Muscle of back (tissue), 13 donors: ENCODE measurements around the gene HTR1D. TPM values are rescaled to one million over a fixed set of nuclear protein-coding genes. Genes with fewer than 3 reads are reported as not detected.
"Not testable (repeated sequence)": the region's sequence is repeated elsewhere in the genome, so short reads cannot be mapped to it uniquely, and the experiment has no call there.

ENCODE experiments used
- DNase-seq, 3 donors: peaks; one replicate each; pipeline versions ENCODE4 v3.0.0 to v3.0.0-alpha.2; 2013
- long read RNA-seq, 9 donors: transcript quantifications; one replicate each; lab custom pipeline, GENCODE V29; 2026
- polyA plus RNA-seq, 10 donors: library from polyadenylated mRNA; unstranded; fragments of 120-200 nt; gene quantifications; one replicate each; pipeline ENCODE4 v1.2.1, GENCODE V29; 2013; ENCODE audit not compliant: insufficient read length in 10 of 10

The HTR1D gene
- polyA plus RNA-seq: under 1 TPM in 3 of 10 donors, not detected in 7; 0.08 to 0.14 (median 0.10) TPM
- long read RNA-seq, donor 1: 0 reads
- long read RNA-seq, donor 2: 0 reads
- long read RNA-seq, donor 3, partial matches to known transcripts: 0 of 4 reads
- long read RNA-seq, donor 3, other reads (novel, unspliced or antisense): 0 of 4 reads
- long read RNA-seq, donor 4, partial matches to known transcripts: 0 of 1 reads
- long read RNA-seq, donor 4, other reads (novel, unspliced or antisense): 0 of 1 reads
- long read RNA-seq, donor 5, partial matches to known transcripts: 0 of 2 reads
- long read RNA-seq, donor 5, other reads (novel, unspliced or antisense): 0 of 2 reads
- long read RNA-seq, donor 6, partial matches to known transcripts: 0 of 1 reads
- long read RNA-seq, donor 6, other reads (novel, unspliced or antisense): 0 of 1 reads
- long read RNA-seq, donor 7: 0 reads
- long read RNA-seq, donor 8: 0 reads
- long read RNA-seq, donor 9: 0 reads

- peak in 1 of 3 donors; percentile 44 for DNase-seq
These were observed at the start of gene HTR1D for GRCh38 chr1:23217421-23218115. Gene HTR1D (minus strand): TSS chr1:23217502. CDS start chr1:23194219, 23,283 bp downstream.

GRCh38 chr1:23263380-23263887, 46.1 kb upstream of the HTR1D start:
- no peak for DNase-seq

DNA sequence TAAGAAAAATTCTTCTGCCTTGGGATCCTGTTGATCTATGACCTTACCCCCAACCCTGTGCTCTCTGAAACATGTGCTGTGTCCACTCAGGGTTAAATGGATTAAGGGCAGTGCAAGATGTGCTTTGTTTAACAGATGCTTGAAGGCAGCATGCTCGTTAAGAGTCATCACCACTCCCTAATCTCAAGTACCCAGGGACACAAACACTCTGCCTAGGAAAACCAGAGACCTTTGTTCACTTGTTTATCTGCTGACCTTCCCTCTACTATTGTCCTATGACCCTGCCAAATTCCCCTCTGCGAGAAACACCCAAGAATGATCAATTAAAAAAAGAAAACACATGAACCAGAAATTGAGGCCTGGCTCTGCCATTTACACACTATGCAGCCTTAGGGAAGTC, 40.8 kb upstream of the HTR1D start:
- not testable (repeated sequence) for DNase-seq

DNA sequence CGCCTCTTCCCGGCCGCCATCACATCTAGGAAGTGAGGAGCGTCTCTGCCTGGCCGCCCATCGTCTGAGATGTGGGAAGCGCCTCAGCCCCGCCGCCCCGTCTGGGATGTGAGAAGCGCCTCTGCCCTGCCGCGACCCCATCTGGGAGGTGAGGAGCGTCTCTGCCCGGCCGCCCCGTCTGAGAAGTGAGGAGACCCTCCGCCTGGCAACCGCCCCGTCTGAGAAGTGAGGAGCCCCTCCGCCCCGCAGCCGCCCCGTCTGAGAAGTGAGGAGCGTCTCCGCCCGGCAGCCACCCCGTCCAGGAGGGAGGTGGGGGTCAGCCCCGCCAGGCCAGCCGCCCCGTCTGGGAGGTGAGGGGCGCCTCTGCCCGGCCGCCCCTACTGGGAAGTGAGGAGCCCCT, 40.1 kb upstream of the HTR1D start:
- not testable (repeated sequence) for DNase-seq

GRCh38 chr1:23254584-23254983, 37.3 kb upstream of the HTR1D start:
- no peak for DNase-seq

DNA sequence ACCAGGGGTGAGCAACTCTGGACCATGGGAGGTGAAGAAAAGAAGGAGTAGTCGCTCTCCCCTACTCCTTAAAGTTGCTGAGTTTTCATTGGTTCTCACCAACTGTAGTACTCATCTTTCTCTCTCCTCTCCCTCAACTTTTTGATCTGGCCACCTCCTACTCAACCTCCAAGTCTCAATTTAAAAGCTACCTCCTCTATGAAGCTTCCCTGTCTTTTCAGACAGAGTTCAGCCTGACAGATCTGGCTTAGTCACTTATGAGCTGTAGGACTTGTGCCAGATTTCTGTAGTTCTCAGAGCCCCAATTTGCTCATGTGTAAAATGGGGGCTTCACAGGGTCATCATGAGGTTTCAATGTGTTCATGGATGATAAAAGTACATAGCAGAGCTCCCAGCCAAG, 34.5 kb upstream of the HTR1D start:
- no peak for DNase-seq

DNA sequence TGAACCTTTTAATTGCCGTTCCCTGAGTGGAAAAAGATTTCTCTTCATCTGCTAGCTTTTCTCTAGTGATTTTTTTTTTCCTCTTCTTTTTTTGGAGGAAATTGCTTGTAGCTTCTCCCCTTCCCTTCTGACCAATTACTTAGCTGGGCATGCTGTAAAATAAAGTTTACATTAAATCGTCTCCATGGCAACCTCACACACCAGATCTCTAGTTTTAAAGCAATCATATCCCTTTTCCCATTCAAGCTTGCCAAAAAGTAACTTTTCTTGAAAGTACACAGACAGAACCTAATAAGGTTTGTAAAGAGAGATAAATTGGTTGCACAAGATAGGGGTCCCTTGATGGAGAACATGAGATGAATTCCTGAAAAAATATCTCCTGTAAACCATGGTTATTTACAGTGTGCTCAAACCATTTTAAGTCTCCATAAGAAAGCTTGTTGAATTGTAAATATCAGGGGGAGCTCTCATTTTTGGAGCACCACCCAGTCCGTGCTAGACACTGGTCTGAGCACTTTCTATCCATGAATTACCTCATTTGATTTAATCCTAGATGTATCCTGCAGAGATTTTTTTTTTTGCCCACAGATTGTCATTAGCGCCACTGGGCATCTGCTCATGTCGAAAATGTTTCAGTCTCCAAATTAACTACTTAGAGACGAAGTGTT, 32.6 kb upstream of the HTR1D start:
- peak; percentile 25 to 84 (median 60) for DNase-seq

GRCh38 chr1:23247276-23247675, 30.0 kb upstream of the HTR1D start:
- no peak for DNase-seq

DNA sequence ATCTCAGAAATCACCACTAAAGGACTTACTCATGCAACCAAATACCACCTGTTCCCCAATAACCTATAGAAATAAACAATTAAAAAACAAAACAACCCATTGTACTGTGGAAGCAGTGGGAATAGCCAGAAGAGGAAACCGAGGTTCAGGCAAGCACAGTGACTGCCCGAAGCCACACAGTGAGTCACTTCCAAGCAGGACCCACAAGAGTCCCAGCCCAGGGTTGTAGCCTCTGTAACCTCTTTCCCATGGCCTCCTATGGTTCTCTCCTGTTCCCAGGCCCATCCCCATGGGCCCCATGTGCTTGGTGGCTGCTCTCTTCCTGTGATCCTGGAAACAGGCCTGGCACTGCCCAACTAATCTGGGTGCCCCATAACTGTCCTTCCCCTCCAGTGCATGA, 29.0 kb upstream of the HTR1D start:
- no peak for DNase-seq

DNA sequence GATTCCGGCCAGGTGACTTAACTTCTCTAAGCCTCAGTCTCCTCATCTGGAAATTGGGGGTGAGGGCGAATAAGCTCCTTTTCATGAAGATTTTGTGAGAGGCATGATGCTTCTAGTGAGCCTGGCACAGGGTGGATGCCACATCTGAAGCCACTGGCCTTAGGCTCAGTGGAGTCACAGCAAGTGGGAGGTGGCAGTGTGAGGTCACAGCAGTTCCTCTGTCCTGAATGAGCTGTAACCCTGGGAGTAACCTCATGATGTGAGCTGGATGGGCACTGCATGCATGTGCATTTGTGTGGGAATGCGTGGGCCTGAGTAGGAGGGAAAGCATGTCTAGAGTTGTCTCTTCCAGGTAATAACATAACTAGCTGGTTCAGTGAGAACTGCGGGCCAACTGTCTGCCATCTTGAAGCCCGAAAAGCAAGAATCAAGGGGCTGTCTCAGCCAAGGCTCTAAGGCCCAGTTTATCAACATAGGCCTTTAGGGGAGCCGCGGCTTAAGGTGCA, 27.0 kb upstream of the HTR1D start:
- no peak for DNase-seq

DNA sequence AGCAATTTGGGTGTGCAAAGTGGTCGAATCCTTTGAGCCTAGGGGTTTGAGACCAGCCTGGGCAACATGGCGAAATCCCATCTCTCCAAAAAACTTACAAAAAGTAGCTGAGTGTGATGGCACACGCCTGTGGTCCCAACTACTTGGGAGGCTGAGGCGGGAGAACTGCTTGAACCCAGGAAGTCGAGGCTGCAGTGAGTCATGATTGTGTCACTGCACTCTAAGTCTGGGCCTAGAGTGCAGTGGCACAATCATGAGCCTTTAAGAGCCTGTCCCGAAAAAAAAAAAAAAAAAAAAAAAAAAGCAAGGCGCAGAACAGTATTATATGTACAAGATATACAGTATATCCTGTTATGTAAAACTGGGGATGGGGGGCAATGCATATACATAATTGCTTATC, 25.1 kb upstream of the HTR1D start:
- no peak for DNase-seq

DNA sequence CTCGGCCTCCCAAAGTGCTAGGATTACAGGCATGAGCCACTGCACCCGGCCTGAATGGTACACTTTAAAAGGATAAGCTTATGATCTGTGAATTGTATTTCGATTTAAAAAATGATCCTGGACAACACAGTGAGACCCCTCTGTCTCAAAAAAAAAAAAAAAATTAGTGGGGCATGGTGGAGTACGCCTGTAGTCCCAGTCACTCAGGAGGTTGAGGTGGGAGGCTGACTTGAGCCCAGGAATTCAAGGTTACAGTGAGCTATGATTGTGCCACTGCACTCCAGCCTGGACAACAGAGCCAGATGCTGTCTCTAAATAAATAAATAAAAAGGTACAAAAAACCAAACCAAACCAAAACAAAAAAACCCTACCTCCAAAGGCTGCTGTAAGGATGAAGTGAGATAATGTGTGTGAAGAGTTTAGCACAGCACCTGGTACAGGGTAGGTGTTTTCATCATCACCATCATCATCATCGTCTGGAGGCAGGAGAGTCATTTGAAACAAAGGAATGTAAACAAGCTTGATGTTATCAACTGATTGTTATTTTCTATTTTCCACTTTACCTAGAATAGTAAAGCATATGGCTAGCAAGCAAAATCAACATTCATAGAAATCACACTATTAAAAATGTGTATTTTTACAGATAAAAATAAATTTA, 22.5 kb upstream of the HTR1D start:
- DNase-seq: no peak

- no peak for DNase-seq
These were observed 21.3 kb upstream of the HTR1D start for GRCh38 chr1:23238565-23238964.

DNA sequence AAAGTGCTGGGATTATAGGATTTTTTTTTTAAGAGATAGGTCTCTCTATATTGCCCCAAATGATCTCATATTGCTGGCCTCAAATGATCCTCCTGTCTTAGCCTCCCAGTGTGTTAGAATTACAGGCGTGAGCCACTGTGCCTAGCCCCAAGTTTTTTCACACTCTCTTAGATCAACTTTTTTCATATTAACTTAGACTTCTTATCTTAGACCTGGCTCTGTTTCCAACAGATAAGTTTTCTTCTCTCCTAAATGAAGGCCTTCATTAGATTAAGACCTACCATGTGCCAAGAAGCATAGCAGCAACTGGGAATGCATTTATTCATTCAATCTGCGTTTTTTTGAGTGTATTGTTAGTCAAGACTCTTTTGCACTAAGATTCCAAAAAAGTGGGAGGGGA, 20.2 kb upstream of the HTR1D start:
- DNase-seq: no peak

DNA sequence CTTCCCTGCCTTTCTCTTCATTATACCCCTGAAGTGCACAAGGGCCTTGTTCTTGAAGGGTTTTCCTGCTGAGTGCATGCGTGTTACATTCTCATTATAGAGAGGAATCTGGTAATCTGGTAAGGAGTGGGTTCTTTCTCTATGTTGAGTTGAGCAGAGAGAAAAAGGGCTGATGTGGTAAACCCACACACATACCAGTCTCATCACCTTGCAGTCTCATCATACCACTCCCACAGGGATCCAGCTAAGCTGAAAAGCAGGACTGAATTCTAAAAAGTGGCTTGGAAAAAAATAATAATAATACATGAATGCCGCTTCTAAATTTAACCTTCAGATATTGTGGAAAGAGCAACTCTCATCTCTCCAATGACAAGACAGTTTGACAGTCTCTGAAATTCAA, 10.5 kb upstream of the HTR1D start:
- no peak for DNase-seq

DNA sequence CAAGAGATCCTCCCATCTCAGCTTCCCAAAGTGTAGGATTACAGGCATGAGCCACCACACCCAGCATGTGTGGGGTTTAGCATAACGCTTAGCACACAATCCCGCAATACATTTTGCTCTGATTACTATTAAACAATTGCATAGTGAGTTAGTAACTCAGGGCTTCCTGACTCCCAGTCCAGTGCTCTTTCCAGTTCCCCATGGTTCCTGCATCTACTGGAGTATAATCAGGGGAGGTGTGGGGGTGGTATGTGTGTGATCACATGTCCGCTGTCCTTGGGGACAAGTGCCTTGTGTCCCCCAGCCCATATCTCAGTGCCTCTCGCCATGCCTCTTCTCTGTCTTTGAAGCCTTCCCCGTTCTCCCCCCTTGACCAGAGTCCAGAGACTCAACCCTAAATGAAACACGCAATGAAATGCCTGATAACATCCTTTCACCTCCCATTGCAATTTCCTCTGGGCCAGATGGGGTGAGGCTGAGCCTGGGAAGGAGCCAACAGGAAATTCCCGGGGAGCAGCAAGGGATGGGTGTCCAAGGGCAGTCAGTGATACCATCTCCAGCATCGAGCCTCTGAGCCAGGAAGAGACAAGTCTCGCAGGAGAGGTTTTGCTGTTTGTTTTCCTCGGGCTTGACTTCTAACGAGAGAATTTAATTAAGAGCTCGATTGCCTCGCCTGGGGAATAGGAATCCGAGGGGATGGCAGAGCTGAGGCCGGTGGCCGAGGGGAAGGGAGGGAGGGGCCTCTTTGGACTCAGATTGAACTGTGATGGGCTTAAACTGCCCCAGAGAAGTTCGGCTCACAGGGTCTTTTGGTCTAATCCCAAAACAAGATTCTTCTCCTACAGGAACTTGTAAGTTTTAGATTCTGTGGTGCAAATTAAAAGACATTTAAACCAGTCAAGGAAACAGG, 7.7 kb upstream of the HTR1D start:
- peak in 2 of 3 donors; percentile 19 to 22 for DNase-seq

- DNase-seq: not testable (repeated sequence)
These were observed 6.7 kb upstream of the HTR1D start for GRCh38 chr1:23223963-23224362.

- not testable (repeated sequence) for DNase-seq
These were observed 6.2 kb upstream of the HTR1D start for GRCh38 chr1:23223490-23223951.

GRCh38 chr1:23222742-23223141, 5.4 kb upstream of the HTR1D start:
- DNase-seq: no peak

GRCh38 chr1:23222331-23222730, 5.0 kb upstream of the HTR1D start:
- no peak for DNase-seq
